COLO829 (cell line): ENCODE data around the gene UPF2.
A peak's percentile ranks its signal among the peaks of the same experiment; 100 is the strongest.
"Not testable (repeated sequence)": the region's sequence is repeated elsewhere in the genome, so short reads cannot be mapped to it uniquely, and the experiment has no call there.

ENCODE experiments used
- DNase-seq: peaks from one replicate; pipeline ENCODE4 v3.0.0; 2012; ENCODE audit warnings: low spot score

The UPF2 gene

DNA sequence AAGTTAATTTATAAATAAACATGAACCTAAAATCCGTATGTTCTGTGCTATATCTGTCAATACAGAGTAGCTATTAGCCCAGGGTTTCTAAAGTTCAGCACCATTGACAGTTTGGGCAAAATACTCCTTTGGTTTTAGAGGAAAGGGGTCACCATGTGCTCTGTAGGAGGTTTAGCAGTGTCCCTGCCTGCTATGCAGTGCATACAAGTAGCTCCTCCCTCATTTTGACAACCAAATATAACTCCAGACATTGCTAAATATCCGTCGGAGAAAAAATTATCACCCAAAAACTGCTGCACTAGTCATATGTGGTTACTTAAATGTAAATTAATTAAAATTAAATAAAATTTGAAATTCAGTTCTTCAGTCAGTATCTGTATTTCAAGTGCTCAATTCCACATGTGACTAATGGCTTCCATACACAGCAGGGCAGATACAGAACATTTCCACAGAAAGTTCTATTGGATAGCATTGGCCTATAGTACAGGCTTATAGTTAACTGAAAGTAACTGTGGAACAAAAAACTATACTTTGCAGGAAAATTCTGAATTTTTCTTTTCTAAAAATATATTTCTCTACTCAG, 6.4 kb downstream of the UPF2 start:
- DNase-seq, result no peak

DNA sequence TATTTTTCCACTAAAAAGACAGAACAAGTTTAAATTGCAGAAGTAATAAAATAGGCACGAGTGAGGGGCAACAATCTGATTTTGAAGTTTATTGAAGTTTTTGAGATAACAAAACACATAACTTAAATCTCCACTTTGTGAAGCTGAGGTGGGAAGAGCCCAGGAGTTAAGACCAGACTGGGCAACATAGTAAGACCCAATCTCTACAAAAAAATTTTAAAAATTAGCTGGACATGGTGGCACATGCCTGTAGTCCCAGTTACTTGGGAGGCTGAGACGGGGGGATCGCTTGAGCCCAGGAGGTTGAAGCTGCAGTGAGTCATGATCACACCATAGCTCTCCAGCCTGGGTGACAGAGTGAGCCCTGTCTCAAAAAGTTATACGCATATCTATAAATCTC, 11.2 kb downstream of the UPF2 start:
- DNase-seq, result no peak

DNA sequence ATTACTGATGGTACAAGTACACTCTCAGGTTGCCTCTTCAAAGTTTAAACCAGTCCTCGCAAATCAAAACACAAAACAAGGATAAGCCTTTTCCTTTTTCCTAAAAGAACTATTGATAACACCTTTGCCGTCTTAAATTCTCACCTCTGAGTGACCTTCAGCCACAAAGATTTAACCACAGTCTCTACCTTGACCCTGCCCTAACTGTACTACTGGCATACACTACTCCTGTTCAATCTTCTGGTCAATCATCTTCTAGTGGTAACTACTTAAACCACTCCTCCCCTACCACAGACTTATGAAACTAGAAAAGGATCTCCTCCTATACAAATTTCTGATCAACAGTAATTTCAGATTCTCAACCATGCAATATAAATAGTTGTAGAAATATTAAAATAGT, 15.1 kb downstream of the UPF2 start:
- DNase-seq, result no peak

DNA sequence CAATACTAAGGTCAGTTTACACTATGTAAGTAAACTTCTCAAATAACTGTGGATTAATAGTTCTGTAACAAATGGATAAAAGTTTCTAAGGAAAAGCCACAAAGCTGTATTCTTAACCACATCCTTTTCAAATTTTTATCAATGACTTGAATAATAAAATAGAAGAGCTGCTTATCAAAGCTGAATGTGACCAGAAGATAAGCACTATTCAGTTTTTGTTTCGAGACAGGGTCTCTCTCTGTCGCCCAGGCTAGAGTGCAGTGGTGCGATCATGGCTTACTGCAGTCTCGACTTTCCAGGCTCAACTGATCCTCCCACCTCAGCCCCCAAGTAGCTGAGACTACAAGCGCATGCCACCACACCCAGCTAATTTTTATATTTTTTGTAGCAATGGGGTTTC, 17.0 kb downstream of the UPF2 start:
- DNase-seq, result no peak

DNA sequence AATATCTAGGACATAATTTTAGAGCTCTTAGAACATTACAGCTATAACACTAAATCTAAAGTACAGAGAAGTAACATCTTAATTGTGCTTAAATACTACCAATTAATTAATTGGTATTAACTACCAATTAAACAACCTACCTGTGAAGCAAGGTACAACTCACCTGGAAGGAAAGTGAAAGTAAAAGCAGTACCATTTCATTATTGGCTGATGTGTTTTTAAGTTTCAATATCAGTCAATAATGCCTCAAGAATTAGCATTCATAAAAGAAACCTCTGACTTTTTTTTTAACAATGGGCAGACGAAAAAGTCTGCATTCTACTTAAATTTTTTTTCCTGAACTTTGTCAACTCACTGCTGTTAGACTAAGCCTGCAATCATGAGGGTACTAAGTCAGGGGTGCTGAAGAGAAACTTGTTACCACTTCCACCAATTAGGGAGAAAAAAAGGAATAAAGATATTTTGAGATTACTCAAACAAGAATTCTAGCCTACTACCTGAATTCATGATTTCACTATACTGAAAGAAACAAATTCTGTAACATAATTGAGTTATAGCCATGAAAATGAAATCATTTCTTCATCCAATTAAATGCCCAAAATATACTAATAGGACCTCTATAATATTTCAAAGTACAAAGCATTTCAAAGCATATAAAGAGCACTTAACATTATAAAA, 19.9 kb downstream of the UPF2 start:
- DNase-seq, result no peak

DNA sequence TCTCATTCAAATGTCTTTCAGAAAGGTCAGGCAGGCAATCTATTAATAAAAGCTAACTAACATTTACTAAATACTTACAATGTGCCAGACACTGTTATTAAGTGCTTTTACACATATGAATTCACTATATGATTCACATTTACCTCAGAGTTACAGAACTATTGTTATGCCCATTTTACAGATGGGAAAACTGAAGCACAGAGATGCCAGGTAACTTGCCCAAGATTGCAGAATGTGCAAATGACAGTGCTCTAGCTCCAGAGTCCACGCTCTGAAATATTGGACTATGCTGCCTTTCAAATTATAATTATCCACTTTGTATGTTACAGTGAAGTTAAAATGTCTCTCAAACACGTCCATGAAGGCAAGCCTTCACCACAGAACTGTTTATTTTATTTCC, 22.0 kb downstream of the UPF2 start:
- DNase-seq, result no peak

DNA sequence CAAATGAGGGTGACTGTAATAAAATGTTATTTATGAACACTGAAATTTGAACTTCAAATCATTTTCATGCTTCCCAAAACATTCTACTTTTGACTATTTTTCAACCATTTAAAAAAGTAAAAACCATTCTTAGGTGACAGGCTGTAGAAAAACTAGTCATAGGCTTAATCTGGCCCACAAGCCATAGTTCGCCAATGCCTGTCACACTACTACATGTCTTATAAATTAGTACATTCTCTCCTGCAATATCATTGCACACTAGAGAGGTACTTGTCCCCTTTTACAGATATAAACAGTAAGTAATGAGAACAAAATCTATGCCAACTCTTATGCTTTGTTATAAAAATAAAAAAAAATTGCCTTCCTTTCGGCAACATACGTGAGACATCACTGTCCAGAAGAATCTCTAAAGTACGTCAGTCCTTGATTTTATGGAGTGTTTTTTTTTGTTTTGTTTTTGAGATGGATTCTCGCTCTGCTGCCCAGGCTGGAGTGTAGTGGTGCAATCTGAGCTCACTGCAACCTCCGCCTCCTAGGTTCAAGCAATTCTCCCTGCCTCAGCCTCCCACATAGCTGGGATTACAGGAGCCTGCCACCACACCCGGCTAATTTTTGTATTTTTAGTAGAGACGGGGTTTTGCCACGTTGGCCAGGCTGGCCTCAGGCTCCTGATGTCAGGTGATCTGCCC, 23.2 kb downstream of the UPF2 start:
- no peak for DNase-seq

DNA sequence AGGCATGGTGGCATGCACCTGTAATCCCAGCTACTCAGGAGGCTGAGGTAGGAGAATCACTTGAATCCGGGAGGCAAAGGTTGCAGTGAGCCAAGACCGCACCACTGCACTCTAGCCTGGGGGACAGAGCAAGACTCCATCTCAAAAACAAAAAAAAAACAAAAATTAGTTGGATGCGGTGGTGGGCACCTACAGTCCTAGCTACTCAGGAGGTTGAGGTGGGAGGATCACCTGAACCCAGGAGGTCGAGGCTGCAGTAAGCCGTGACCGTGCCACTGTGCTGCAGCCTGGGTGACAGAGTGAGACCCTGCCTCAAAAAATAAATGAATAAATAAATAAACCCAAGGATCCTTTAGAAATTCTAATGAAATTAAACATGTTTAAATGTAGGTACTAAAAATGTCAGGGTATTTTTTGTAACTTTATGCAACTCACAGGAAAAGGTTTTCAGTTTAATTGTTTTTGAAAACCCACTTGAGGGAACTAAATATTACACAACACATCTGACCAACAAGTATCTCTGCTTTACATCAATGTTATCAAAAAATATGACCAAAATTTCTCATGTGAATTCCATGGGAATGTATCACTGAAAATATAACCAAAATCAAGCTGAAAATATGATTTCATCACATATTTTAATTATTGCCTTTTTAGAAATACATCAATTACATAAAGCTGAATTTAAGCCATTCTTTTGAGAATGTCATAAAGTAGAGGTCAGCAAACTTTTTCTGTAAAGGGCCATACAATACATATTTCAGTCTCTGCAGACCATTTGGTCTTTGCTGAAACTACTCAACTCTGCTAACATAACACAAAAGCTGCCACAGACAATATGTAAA, 23.9 kb downstream of the UPF2 start:
- DNase-seq, result no peak

DNA sequence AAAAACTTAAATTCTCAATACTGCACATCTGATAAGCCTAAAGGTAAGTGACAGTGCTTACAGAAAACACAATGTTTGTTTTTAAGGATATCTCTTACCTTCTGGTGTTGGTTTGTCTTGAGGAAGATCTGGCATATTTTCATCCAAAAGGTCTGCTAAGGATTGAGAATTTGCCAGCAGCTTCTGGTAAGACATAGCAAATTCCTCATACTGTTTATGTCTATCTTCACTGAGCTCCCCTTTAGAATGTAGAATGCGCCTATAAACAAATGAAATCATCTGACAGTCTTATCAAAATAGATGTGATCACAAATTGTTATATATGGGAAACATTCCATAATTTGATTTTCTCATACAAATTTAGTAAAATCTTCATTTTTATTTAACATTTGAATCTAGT, 28.7 kb downstream of the UPF2 start:
- no peak for DNase-seq

DNA sequence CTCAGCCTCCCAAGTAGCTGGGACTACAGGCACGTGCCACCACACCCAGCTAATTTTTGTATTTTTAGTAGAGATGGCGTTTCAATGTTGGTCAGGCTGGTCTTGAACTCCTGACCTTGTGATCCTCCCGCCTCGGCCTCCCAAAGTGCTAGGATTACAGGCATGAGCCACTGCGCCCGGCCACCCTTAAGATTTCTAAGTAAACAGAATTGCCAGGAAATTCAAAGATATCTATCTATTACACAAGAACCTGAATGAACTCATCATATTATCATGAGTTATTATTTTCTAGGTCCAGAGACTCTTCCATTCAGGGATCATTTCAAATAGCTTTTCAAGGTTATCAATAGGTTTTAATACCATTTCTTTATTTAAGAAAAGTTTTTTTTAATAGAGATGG, 29.2 kb downstream of the UPF2 start:
- not testable (repeated sequence) for DNase-seq

DNA sequence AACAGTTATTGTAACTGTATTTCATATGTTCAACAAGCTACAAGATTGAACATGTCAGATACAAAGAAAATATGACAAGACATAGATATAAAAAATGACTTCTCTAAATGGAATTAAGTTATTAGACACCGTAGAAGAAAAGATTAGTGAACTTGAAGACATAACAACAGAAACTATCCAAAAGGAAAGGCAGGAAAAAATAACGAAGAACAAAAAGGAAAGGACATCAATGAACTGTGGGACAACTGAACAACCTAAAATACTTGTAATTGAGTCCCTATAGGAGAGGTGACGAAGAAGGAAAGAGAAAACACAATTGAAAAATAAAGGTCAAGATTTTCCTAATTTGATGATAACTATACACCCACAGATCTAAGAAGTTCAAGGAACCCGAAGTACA, 32.3 kb downstream of the UPF2 start:
- DNase-seq, result no peak

DNA sequence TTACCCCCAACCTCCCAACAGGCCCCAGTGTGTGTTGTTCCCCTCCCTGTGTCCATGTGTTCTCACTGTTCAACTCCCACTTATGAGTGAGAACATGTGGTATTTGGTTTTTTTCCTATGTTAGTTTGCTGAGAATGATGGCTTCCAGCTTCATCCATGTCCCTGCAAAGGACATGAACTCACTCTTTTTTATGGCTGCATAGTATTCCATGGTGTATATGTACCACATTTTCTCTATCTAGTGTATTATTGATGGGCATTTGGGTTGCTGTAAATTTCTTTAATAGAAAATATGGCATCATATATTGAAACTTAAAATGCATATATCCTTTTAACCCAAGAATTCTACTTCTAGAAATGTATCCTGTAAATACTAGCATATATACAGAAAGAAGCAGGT, 33.8 kb downstream of the UPF2 start:
- DNase-seq, result not testable (repeated sequence)

DNA sequence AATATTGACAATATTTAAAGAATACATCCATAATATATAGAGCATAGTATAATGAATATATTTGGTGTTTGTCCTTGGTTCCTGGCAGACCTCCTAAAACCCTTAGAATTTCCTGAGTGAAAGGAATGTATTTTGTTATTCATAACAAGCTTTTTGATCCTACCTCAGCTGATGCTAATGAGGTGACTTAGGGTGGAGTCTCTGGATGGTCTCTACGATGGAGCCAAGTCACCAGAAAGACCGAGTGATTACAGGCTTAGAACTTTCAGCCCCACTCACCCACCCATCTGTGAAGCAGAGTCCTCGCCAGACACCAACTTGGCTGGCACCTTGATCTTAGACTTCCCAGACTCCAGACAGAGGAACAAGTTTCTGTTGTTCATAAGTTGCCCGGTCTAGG, 35.9 kb downstream of the UPF2 start:
- no peak for DNase-seq

DNA sequence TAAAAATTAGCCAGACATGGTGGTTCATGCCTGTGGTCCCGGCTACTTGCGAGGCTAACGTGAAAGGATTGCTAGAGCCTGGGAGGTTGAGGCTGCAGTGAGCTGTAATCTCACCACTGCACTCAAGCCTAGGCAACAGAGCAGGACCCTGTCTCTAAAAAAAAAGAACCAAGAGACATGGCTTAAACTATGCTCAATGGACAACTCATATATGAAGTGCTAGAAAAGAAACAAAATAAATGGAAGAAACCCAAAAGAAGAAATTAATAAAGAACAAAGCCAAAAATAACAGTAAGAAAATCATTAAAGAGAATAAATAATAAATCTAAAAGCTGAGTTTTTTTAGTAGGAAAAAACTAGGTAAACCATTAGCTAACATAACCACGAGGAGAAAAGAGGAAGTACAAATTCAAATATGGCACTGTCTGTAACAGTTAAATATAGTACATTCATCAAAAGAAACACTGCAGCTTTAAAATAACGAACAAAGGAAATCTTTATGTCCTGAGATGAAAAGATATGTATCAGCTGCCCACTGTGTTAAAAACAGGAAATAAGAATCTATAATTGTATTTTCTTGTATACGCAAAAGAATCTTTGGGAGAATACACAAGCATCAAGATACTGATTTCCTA, 48.7 kb downstream of the UPF2 start:
- peak; percentile 86 for DNase-seq

DNA sequence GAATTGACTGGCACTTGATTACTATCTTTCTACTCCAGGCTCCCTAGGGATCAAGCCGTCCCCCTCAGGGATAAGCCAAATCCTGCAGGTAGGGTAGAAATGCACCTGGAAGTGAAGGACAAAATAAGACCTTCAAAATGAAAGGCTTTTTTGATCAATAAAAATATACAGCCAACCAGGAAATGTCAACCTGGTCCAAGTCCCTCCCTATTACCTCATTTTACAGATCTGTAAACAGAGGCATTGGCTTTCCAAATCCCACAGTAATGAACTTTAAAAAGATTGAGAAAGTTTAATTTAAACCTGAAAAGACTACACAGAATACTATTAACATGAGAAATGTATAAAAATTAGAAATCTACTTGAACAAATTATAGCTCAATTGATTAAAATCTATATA, 53.7 kb downstream of the UPF2 start:
- no peak for DNase-seq

DNA sequence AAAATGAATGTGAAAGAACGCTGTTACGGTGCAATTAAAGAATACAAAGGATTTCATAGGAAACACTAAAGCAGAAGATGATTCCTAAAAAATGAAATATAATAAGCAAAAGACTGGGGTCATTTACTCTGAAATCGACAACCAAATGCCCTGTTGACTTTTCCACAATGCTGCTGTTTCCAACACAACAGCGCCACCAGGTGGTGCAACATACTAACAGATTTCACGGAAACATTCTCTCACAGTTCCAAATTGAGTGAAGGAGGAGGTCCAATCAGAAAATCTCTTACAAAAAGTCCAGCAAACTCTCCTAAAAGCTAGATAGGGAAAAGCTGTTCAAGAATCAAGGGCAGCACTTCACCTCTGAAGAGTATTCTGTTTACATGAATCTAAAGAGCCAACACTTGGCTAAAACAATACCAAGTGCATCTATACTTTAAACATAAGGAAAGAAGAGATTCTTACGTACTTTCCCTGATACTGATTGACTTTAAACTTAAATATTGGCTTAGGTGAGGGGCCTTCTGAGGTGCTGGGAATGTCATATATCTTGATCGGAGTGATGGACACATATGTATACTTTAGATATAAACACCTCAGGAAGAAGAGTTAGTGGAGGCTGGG, 55.9 kb downstream of the UPF2 start:
- peak; percentile 70 for DNase-seq

DNA sequence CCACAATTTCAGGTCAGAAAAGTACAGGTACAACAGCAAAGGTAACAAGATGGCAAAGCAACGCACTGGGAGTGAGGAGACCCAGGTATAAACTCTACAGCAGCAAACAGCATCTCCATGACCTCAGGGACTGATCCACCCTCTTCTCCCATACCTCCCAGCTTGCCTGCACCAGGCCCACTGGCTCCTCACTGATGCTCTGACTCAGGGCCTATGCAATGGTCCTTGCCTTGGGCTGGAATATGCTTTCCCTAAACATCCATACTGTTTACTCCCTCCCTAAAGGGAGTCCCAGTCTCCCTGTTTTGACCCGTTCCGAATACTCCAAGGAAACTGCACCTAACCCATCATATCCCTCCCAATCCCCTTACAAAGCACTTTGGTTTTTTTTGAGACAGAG, 60.4 kb downstream of the UPF2 start:
- no peak for DNase-seq

DNA sequence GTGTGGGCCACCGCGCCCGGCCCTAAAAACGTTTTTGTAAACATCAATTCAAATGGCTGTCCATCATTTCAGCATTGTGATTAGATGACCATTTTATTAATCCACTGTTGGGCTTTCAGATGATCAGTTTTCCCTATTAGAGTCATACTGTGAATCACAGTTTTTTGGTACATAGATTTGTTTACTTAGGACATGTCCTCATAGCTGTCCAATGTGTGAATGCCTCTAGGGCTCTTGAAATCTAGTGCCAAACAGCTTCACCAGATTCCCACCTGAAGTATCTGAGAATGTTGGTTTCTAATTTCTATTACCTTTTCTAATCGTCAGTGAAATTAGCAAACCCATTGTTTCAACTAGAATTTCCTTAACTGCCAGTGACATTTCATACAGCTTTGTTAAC, 66.8 kb downstream of the UPF2 start:
- DNase-seq, result no peak

DNA sequence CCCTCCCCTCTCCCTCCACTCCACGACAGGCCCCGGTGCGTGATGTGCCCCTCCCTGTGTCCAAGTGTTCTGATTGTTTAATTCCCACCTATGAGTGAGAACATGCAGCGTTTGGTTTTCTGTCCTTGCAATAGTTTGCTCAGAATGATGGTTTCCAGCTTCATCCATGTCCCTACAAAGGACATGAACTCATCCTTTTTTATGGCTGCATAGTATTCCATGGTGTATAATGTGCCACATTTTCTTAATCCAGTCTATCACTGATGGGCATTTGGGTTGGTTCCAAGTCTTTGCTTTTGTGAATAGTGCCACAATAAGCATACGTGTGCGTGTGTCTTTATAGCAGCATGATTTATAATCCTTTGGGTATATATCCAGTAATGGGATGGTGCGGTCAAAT, 70.1 kb downstream of the UPF2 start:
- not testable (repeated sequence) for DNase-seq

DNA sequence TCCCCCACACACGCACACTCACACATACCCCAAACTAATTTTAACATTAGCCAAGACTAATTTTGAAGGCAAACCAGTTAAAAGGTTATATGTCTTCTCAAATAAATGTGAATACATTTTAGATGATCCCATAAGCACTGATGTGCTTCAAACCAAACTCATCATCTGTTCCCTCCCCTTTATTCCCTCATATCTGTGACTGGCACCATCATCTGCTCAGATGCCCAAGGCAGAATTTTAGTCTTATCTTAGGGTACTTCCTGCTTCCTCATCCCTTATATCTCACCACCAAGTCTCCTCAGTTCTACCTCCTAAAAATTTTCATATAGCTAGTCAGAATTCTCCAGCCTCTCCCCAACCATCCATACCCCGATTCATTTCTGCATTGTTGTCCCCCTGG, 80.4 kb downstream of the UPF2 start:
- DNase-seq, result no peak

DNA sequence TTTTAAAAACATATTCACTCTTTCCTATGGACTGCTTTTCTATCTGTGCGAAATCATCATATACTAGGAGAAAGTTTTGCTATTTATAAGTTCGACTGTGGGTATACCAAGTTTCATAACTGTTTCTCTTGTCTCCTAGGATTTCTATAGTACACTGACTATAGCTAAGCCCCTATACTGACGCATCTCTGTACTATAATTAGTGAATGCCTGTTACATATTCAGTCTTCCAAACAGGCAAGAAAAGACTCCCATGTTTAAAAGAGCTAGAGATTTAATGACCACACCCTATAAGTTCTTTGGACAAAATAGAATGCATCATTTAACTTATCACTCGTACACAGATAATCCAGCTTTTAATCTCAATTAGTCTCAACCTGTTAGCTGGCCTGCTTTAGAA, 80.8 kb downstream of the UPF2 start:
- no peak for DNase-seq

DNA sequence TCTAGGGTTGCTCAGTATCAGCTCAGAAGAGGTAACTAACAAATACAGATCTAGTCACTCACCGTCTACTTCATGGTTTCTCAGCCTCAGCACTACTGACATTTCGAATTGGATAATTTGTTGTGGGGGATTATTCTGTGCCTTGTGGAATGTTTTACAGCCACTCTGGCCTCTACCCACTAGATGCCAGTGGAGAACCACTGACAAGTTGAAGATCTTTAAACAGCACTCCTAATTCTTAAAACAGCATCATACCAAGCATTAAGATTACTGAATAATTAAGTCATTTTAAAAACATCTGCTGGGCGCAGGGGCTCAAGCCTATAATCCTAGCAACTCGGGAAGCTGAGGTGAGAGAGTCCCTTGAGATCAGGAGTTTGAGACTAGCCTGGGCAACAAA, 82.6 kb downstream of the UPF2 start:
- no peak for DNase-seq
